ENCODE data around the gene EFHB. TPM values are rescaled to one million over a fixed set of nuclear protein-coding genes. Genes with fewer than 3 reads are reported as not detected.

Gene EFHB
- total RNA-seq, 1 experiment from 2014 or later = 1.4 TPM

GRCh38 chr3:19907523-19907922, 26.5 kb downstream of the EFHB start:
- no TSS peak for BruUV-seq (replicated peaks)
- TF ChIP-seq CTCF (IDR thresholded peaks at IDR 0.05; ENCODE audit: insufficient read depth in 1 of 2, low read depth in 1 of 2, low read length in 1 of 2, severe bottlenecking in 1 of 2, unreplicated experiment in 1 of 2) = no peak
- no peaks in the 10 kb centered on the region for H3K36me3 ChIP-seq (ENCODE audit: control insufficient read depth, insufficient read depth, low read length)
- H3K9me3 Mint-ChIP-seq (ENCODE audit: unreplicated experiment) = peaks cover 21% of the 10 kb centered on the region
- no peak overlapping the region for H3K4me3 ChIP-seq (ENCODE audit: low read depth, low read length)
- CTCF ChIA-PET = no interaction called here
- H3K4me3 Mint-ChIP-seq (ENCODE audit: unreplicated experiment) = no peak overlapping the region
- intact Hi-C loops (cut with micrococcal nuclease; ENCODE audit: unreplicated experiment) = no loop called here
- no peaks in the 10 kb centered on the region for H3K4me1 ChIP-seq
- no peaks in the 10 kb centered on the region for H3K9me3 ChIP-seq
- H3K27me3 Mint-ChIP-seq (ENCODE audit: insufficient read depth, unreplicated experiment) = no peaks in the 10 kb centered on the region
- no peaks in the 10 kb centered on the region for H3K4me1 Mint-ChIP-seq (ENCODE audit: low read depth, unreplicated experiment)
- DNase-seq = no peak
- no peak overlapping the region for H3K27ac Mint-ChIP-seq (ENCODE audit: unreplicated experiment)
- H3K27me3 ChIP-seq (replicated peaks; ENCODE audit: control insufficient read depth, insufficient read depth, low read length) = no peaks in the 10 kb centered on the region
- no peaks in the 10 kb centered on the region for H3K36me3 Mint-ChIP-seq (ENCODE audit: insufficient read depth, unreplicated experiment)
- POLR2A ChIA-PET = no interaction called here

GRCh38 chr3:19903649-19904048, 30.4 kb downstream of the EFHB start:
- Histone ChIP-seq H3K27me3 (replicated peaks; ENCODE audit: control insufficient read depth, insufficient read depth, low read length) (no peaks in the 10 kb centered on the region), H3K4me3 (ENCODE audit: low read depth, low read length) (no peak overlapping the region), H3K4me1 (peaks cover 7% of the 10 kb centered on the region; the same call in 1 of the 2 replicates), H3K36me3 (ENCODE audit: control insufficient read depth, insufficient read depth, low read length) (no peaks in the 10 kb centered on the region), H3K9me3 (no peaks in the 10 kb centered on the region)
- no peak for DNase-seq
- Mint-ChIP-seq H3K9me3 (ENCODE audit: unreplicated experiment) (no peaks in the 10 kb centered on the region), H3K4me3 (ENCODE audit: unreplicated experiment) (no peak overlapping the region), H3K4me1 (ENCODE audit: low read depth, unreplicated experiment) (peaks cover 6% of the 10 kb centered on the region), H3K27me3 (ENCODE audit: insufficient read depth, unreplicated experiment) (no peaks in the 10 kb centered on the region), H3K36me3 (ENCODE audit: insufficient read depth, unreplicated experiment) (no peaks in the 10 kb centered on the region), H3K27ac (ENCODE audit: unreplicated experiment) (no peak overlapping the region)
- ChIA-PET POLR2A (no interaction called here), CTCF (no interaction called here)
- intact Hi-C loops (cut with micrococcal nuclease; ENCODE audit: unreplicated experiment) = no loop called here
- TF ChIP-seq CTCF (IDR thresholded peaks at IDR 0.05; ENCODE audit: insufficient read depth in 1 of 2, low read depth in 1 of 2, low read length in 1 of 2, severe bottlenecking in 1 of 2, unreplicated experiment in 1 of 2) = no peak
- no TSS peak for BruUV-seq (replicated peaks)

GRCh38 chr3:19901918-19902317, 32.1 kb downstream of the EFHB start:
- no peak overlapping the region for H3K4me3 Mint-ChIP-seq (ENCODE audit: unreplicated experiment)
- Histone ChIP-seq H3K27me3 (replicated peaks; ENCODE audit: control insufficient read depth, insufficient read depth, low read length) (no peaks in the 10 kb centered on the region), H3K4me3 (ENCODE audit: low read depth, low read length) (no peak overlapping the region), H3K4me1 (peaks cover 18% of the 10 kb centered on the region; the same call in 1 of the 2 replicates), H3K9me3 (no peaks in the 10 kb centered on the region), H3K36me3 (ENCODE audit: control insufficient read depth, insufficient read depth, low read length) (no peaks in the 10 kb centered on the region)
- POLR2A ChIA-PET = no interaction called here
- no peak overlapping the region for H3K27ac Mint-ChIP-seq (ENCODE audit: unreplicated experiment)
- no peaks in the 10 kb centered on the region for H3K27me3 Mint-ChIP-seq (ENCODE audit: insufficient read depth, unreplicated experiment)
- no peaks in the 10 kb centered on the region for H3K36me3 Mint-ChIP-seq (ENCODE audit: insufficient read depth, unreplicated experiment)
- intact Hi-C loops (cut with micrococcal nuclease; ENCODE audit: unreplicated experiment) = no loop called here
- DNase-seq = no peak
- no peak for TF ChIP-seq CTCF (IDR thresholded peaks at IDR 0.05; ENCODE audit: insufficient read depth in 1 of 2, low read depth in 1 of 2, low read length in 1 of 2, severe bottlenecking in 1 of 2, unreplicated experiment in 1 of 2)
- CTCF ChIA-PET = no interaction called here
- H3K9me3 Mint-ChIP-seq (ENCODE audit: unreplicated experiment) = no peaks in the 10 kb centered on the region
- H3K4me1 Mint-ChIP-seq (ENCODE audit: low read depth, unreplicated experiment) = peaks cover 12% of the 10 kb centered on the region
- no TSS peak for BruUV-seq (replicated peaks)
